Measurements from ENCODE around the gene TBXAS1. TPM values are rescaled to one million over a fixed set of nuclear protein-coding genes. Genes with fewer than 3 reads are reported as not detected.

The TBXAS1 gene
- total RNA-seq, 1 donor from 2014 or later: 20.0 TPM

- DNase-seq (ENCODE audit: low read depth): no peak
- TF ChIP-seq CTCF (conservative IDR thresholded peaks at IDR 0.05; ENCODE audit: low read depth, low read length): no peak
- H3K4me3 ChIP-seq (ENCODE audit: low read depth, low read length): no peak overlapping the region
Observed at GRCh38 chr7:139930286-139930965, 101.4 kb downstream of the TBXAS1 start.

DNA sequence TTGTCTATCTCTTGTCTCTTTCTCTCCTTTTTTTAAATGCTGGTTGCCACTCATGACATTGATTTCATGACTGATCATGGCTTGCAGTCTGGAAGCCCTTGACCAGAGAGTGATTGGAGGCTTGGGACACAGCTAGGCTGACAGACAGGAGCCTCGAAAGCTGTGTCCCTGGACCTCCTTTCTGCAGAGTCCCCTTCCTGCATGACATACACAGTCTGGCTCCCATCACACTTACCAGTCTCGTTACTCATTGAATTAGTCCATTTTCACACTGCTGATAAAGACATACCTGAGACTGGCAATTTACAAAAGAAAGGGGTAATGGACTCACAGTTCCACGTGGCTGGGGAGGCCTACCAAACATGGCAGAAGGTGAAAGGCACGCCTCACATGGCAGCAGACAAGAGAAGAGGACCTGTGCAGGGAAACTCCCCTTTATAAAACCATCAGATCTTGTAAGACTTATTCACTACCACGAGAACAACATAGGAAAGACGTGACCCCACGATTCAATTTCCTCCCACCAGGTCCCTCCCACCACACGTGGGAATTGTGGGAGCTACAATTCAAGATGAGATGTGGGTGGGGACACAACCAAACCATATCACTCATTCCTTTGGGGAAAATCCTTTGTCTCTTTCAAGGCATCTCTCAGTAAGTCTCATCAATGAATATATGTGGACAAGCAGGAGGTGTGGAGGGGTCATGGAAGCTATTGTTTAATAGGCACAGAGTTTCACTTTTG is 102.3 kb downstream of the TBXAS1 start:
- no peak overlapping the region for H3K4me3 ChIP-seq (ENCODE audit: low read depth, low read length)
- no peak for DNase-seq (ENCODE audit: low read depth)
- no peak for TF ChIP-seq CTCF (conservative IDR thresholded peaks at IDR 0.05; ENCODE audit: low read depth, low read length)

- DNase-seq (ENCODE audit: low read depth): no peak
- H3K4me3 ChIP-seq (ENCODE audit: low read depth, low read length): no peak overlapping the region
- no peak for TF ChIP-seq CTCF (conservative IDR thresholded peaks at IDR 0.05; ENCODE audit: low read depth, low read length)
Observed at GRCh38 chr7:139932531-139932930, 103.5 kb downstream of the TBXAS1 start.

- H3K4me3 ChIP-seq (ENCODE audit: low read depth, low read length): no peak overlapping the region
- no peak for DNase-seq (ENCODE audit: low read depth)
- no peak for TF ChIP-seq CTCF (conservative IDR thresholded peaks at IDR 0.05; ENCODE audit: low read depth, low read length)
Observed at GRCh38 chr7:139936760-139937310, 107.8 kb downstream of the TBXAS1 start.

DNA sequence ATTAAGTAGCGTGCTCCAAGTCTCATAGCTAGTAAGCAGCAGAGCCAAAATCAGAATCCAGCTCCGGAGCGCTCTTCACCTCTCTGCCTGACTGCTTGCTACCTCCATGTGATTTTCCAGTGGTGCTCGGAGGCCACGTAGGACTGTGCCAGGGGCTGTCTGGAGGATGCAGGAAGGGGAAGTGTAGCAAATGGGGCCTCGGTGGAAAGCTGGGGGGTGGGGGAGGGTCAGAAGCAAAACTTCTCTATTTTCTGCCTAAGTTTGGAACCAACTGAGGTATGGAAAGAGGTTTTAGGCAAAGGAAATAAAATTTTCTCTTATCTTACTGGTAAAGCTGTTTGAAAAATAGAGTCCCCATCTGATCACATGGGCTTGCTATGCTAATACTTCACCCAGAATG is 108.7 kb downstream of the TBXAS1 start:
- no peak overlapping the region for H3K4me3 ChIP-seq (ENCODE audit: low read depth, low read length)
- TF ChIP-seq CTCF (conservative IDR thresholded peaks at IDR 0.05; ENCODE audit: low read depth, low read length): no peak

DNA sequence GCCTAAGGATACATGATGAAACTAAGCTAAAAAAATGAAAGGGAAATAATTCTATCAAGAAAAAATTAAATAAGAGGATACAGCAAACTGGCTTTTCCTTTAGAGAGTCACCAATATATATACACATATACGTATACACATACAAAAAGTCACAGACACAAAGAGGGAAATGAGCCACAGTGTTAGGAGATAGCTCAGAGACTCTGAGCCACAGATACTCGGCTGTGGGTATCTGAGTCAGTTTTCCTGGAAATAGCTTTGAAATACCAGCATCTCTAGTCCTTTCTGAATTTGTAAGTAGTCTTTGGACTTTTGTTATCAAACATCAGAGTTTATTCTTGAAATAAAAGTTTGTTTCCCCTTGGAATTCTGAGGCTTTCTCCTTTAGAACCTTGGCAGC is 111.8 kb downstream of the TBXAS1 start:
- DNase-seq (ENCODE audit: low read depth): no peak
- no peak overlapping the region for H3K4me3 ChIP-seq (ENCODE audit: low read depth, low read length)
- no peak for TF ChIP-seq CTCF (conservative IDR thresholded peaks at IDR 0.05; ENCODE audit: low read depth, low read length)

More for the DNA sequence above, 108.7 kb downstream of the TBXAS1 start:
- no peak for DNase-seq (ENCODE audit: low read depth)
